GM18511 (cell line): ENCODE results near the gene TRNP1.

Experiments
- ATAC-seq: cut with Tn5 transposase; IDR thresholded peaks from one replicate; pipeline ENCODE4 v1.9.1; 2021; ENCODE audit warnings: mild to moderate bottlenecking, moderate library complexity; ENCODE audit not compliant: unreplicated experiment

TRNP1 gene

GRCh38 chr1:27025718-27026117, 32.2 kb downstream of the TRNP1 start:
- ATAC-seq, result no peak

GRCh38 chr1:27026621-27027574, 33.4 kb downstream of the TRNP1 start:
- no peak for ATAC-seq

- no peak for ATAC-seq
Observed at GRCh38 chr1:27027575-27028250, 34.2 kb downstream of the TRNP1 start.

GRCh38 chr1:27029517-27029916, 36.0 kb downstream of the TRNP1 start:
- no peak for ATAC-seq

- no peak for ATAC-seq
Observed at GRCh38 chr1:27031235-27032118, 38.0 kb downstream of the TRNP1 start.

GRCh38 chr1:27032119-27032461, 38.6 kb downstream of the TRNP1 start:
- no peak for ATAC-seq

GRCh38 chr1:27033043-27033746, 39.7 kb downstream of the TRNP1 start:
- no peak for ATAC-seq

GRCh38 chr1:27035344-27035743, 41.9 kb downstream of the TRNP1 start:
- no peak for ATAC-seq

GRCh38 chr1:27036718-27037117, 43.2 kb downstream of the TRNP1 start:
- ATAC-seq, result no peak

GRCh38 chr1:27037518-27037917, 44.0 kb downstream of the TRNP1 start:
- no peak for ATAC-seq

- no peak for ATAC-seq
Observed at GRCh38 chr1:27038020-27038419, 44.5 kb downstream of the TRNP1 start.

- ATAC-seq, result no peak
Observed at GRCh38 chr1:27042670-27043069, 49.2 kb downstream of the TRNP1 start.

- no peak for ATAC-seq
Observed at GRCh38 chr1:27044613-27045151, 51.2 kb downstream of the TRNP1 start.

GRCh38 chr1:27045973-27046558, 52.6 kb downstream of the TRNP1 start:
- no peak for ATAC-seq

GRCh38 chr1:27047914-27048313, 54.4 kb downstream of the TRNP1 start:
- no peak for ATAC-seq

GRCh38 chr1:27049100-27049499, 55.6 kb downstream of the TRNP1 start:
- ATAC-seq, result no peak

GRCh38 chr1:27049607-27050006, 56.1 kb downstream of the TRNP1 start:
- no peak for ATAC-seq
